Transverse colon (tissue), 3 donors: ENCODE measurements around the gene TMEM108.

ENCODE experiments used
- EP300 ChIP-seq: sonication (generic); formaldehyde crosslinking; IDR thresholded peaks from one replicate; pipeline ENCODE4 v1.6.1; 2017; ENCODE audit warnings: antibody characterized with exemption, low read depth
- TF ChIP-seq, protein P1 (sequence below), 5 experiments: fragments of 200-600 bp in 3 of 5; fragments of 450-650 bp in 2 of 5; sonication (generic) in 3 of 5; IDR thresholded peaks; 1 replicate in 2 of 5; 2 replicates in 3 of 5; pipeline ENCODE4 v1.5.1; 2016 to 2017; ENCODE audit warnings: antibody characterized with exemption in 5 of 5, inconsistent platforms in 3 of 5, mild to moderate bottlenecking in 2 of 5, moderate library complexity in 1 of 5

DNA sequence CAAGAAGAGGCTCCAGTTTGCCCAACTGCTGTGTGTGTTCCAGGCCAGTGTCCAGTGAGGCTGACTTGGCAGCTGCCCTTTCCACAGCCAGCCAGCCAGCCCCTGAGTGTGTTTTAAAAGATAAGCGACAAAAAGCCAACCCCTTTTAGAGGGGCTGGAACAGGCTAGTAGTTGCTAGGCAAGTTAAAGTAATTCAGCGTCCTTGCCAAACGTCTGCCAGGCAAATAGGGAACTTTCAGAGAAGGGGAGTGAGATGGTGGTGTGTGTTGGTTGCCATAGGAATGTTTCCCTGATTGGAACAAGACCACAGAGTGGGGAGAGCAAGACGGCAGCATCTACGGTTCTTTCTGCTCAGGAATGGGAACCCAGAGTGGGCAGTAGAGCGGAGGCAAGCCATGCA lies 86.3 kb downstream of the TMEM108 start:
- TF ChIP-seq, protein P1, sequence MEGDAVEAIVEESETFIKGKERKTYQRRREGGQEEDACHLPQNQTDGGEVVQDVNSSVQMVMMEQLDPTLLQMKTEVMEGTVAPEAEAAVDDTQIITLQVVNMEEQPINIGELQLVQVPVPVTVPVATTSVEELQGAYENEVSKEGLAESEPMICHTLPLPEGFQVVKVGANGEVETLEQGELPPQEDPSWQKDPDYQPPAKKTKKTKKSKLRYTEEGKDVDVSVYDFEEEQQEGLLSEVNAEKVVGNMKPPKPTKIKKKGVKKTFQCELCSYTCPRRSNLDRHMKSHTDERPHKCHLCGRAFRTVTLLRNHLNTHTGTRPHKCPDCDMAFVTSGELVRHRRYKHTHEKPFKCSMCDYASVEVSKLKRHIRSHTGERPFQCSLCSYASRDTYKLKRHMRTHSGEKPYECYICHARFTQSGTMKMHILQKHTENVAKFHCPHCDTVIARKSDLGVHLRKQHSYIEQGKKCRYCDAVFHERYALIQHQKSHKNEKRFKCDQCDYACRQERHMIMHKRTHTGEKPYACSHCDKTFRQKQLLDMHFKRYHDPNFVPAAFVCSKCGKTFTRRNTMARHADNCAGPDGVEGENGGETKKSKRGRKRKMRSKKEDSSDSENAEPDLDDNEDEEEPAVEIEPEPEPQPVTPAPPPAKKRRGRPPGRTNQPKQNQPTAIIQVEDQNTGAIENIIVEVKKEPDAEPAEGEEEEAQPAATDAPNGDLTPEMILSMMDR (IDR thresholded peaks at IDR 0.05), result no peak
- TF ChIP-seq EP300, result no peak
